ENCODE results near the gene CCNI2. TPM values are rescaled to one million over a fixed set of nuclear protein-coding genes. Genes with fewer than 3 reads are reported as not detected.

The CCNI2 gene
- total and polyA plus RNA-seq, 10 of the 15 experiments (the other 5 are each of a cell fraction or from before 2014, with no cell fraction given): 1.8 to 8.0 (median 3.2) TPM

DNA sequence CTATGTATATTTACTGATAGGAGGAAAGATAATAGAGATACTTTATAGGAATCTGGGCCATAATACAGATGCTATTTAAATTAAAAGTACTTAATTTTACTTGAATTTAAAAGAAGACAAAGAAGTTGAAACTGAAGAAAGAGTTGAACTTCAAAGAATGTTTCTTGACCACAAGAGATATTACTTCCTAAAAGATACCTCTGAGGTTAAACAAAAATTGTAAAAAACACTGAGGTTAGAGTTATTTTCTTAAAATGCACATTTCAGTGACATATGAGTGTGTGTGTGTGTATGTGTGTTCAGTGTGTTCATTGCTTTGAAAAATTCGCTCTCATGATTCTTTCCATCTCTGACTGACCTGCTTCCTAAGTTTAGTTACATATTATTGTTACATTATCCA is 33.4 kb downstream of the CCNI2 start:
- intact Hi-C loops (cut with micrococcal nuclease; ENCODE audit: unreplicated experiment) (no loop called here), in situ Hi-C loops (cut with MboI) (no loop called here)
- Histone ChIP-seq H2AFZ (ENCODE audit: control insufficient read depth, low read depth, low read length) (no peak overlapping the region), H3K27me3 (replicated peaks in 1 of 2; ENCODE audit: control insufficient read depth in 2 of 2, insufficient read depth in 2 of 2, low read length in 1 of 2) (no peaks in the 10 kb centered on the region), H3K4me3 (no peak overlapping the region), H3K36me3 (ENCODE audit: control insufficient read depth in 2 of 2, insufficient read depth in 2 of 2, low read length in 1 of 2) (no peaks in the 10 kb centered on the region), H3K27ac (ENCODE audit: control insufficient read depth, insufficient read depth) (no peak overlapping the region), H4K20me1 (ENCODE audit: control insufficient read depth, insufficient read depth) (no peaks in the 10 kb centered on the region), H3K79me2 (ENCODE audit: control insufficient read depth, insufficient read depth, low read length) (peaks cover 8% of the 10 kb centered on the region), H3K4me1 (ENCODE audit: control insufficient read depth, insufficient read depth, low read length) (peaks cover 11% of the 10 kb centered on the region), H3K9ac (ENCODE audit: control insufficient read depth, insufficient read depth, low read length) (no peak overlapping the region), H3K9me3 (replicated peaks; ENCODE audit: control insufficient read depth, insufficient read depth, low read length) (no peaks in the 10 kb centered on the region), H3K4me2 (ENCODE audit: control insufficient read depth, insufficient read depth) (no peak overlapping the region)
- ChIA-PET RAD21 (ENCODE audit: unreplicated experiment) (interaction anchor here (1.3 to 1.9 kb wide), 3 partner anchors 11 to 55 kb away, joined by 3 to 7 read pairs (median 3); no protein-coding TSS in a partner anchor), POLR2A (no interaction called here), SMC1A (ENCODE audit: uncharacterized antibody, unreplicated experiment) (interaction anchor here (1.1 to 7.5 kb wide), 7 partner anchors 9 to 29 kb away, joined by 3 to 88 read pairs (median 6); partner anchors contain the start of gene CCNI2), CTCF (interaction anchor here (1.0 to 1.4 kb wide), 3 partner anchors 12 to 40 kb away, joined by 3 to 5 read pairs (median 5); no protein-coding TSS in a partner anchor)
- BruUV-seq (replicated peaks): no TSS peak
- peak; percentile 58 for TF ChIP-seq TCF7 (IDR thresholded peaks at IDR 0.05; ENCODE audit: borderline replicate concordance)
- 0 out of 2 replicates have a peak, but pooled peaks have one; percentile 21 for TF ChIP-seq ATF7 (IDR thresholded peaks at IDR 0.05; ENCODE audit: low read depth)
- TF ChIP-seq RUNX3 (IDR thresholded peaks at IDR 0.05; ENCODE audit: low read length): peak; percentile 69
- TF ChIP-seq, protein P1, sequence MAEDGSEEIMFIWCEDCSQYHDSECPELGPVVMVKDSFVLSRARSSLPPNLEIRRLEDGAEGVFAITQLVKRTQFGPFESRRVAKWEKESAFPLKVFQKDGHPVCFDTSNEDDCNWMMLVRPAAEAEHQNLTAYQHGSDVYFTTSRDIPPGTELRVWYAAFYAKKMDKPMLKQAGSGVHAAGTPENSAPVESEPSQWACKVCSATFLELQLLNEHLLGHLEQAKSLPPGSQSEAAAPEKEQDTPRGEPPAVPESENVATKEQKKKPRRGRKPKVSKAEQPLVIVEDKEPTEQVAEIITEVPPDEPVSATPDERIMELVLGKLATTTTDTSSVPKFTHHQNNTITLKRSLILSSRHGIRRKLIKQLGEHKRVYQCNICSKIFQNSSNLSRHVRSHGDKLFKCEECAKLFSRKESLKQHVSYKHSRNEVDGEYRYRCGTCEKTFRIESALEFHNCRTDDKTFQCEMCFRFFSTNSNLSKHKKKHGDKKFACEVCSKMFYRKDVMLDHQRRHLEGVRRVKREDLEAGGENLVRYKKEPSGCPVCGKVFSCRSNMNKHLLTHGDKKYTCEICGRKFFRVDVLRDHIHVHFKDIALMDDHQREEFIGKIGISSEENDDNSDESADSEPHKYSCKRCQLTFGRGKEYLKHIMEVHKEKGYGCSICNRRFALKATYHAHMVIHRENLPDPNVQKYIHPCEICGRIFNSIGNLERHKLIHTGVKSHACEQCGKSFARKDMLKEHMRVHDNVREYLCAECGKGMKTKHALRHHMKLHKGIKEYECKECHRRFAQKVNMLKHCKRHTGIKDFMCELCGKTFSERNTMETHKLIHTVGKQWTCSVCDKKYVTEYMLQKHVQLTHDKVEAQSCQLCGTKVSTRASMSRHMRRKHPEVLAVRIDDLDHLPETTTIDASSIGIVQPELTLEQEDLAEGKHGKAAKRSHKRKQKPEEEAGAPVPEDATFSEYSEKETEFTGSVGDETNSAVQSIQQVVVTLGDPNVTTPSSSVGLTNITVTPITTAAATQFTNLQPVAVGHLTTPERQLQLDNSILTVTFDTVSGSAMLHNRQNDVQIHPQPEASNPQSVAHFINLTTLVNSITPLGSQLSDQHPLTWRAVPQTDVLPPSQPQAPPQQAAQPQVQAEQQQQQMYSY (CRISPR knock-in tag; IDR thresholded peaks at IDR 0.05): no peak
- TF ChIP-seq EP300 (IDR thresholded peaks at IDR 0.05; ENCODE audit: borderline replicate concordance in 1 of 2, control insufficient read depth in 1 of 2, low read depth in 2 of 2, low read length in 2 of 2): peak in 1 of 2 experiments; percentile 21; a peak in 1 of 4 replicates
- peak in 1 of 2 experiments; percentile 26; a peak in 1 of 4 replicates for TF ChIP-seq IKZF2 (IDR thresholded peaks at IDR 0.05)
- no peak for TF ChIP-seq HDGF (IDR thresholded peaks at IDR 0.05)
- FAIRE-seq: peak; percentile 64
- DNase-seq (ENCODE audit: low read depth, low spot score): no peak
- ATAC-seq: no peak
- 76% methylated on average over 1 of the region's 1 CpG for WGBS (ENCODE audit: insufficient coverage, insufficient replicate concordance, low lambda C conversion rate, missing lambda C conversion rate)
